NCI-H1436 (cell line): ENCODE data around the gene GSN.

Experiments used
- DNase-seq: peaks from one replicate; lab custom pipeline; 2025; lab: John Stamatoyannopoulos, UW

The GSN gene

DNA sequence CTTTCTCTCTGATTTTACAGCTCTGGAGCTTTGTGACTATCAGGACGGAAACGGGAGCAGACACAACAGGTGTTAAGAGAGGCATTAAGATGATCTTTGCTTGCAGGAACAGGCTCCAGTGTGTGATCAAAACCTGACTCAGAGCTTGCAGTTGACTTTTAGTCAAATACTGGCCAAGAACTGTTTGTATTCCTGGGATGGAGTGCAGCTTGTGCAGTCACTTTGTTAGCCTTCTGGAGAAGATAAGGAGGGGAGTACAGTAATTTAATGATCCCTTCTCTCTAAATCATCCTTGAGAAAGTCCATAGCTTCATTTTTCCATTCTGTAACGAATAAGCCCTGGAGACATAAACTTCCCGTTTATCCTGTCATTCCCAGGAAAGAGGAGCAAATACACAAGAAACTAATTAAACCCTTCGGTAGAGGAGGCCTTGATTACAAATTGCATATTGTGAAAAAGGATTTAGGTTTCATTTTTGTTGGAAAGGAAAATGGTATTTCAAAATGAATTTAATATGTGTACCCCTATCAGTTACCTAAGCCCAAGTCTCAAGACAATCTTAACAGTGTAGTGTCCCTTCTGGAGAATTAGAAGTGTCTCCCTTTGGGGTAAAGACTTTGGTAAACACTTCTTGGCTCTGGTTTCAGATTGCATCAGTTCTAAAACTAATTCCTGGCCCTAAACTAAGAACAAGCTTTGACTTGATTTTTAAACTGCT is 105.2 kb downstream of the GSN start:
- DNase-seq = no peak

DNA sequence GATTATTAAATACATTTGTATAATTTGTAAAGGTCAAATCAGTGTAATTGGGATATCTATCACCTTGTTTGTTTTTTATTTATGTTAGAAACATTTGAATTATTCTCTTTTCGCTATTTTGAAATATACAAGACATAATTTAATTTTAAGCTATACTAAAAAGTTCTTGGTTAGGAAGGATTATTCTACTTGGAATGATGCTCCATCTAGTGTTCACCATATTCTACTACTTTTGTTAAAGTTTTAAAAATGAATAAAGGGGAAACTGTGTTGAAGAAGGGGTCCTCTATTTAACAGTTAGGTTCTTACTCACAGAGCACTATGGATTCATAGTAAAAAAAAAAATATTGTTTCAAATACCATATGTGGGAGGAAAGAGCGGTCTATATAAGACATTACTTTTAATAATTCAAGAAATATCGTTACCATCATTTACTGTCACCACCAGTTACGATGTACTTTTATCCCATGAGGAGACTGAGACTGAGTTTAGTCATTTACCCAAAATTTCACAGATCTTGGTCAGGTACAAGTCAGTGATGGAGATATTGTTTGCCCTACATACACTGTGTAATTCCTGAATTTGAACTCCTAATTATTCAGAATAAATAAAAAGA is 108.4 kb downstream of the GSN start:
- no peak for DNase-seq

GRCh38 chr9:121380846-121381245 is 112.9 kb downstream of the GSN start:
- DNase-seq = no peak
